SK-N-MC (cell line): ENCODE data around the gene LCN1.
"Not testable (repeated sequence)": the region's sequence is repeated elsewhere in the genome, so short reads cannot be mapped to it uniquely, and the experiment has no call there.

Source experiments
- DNase-seq: peaks from one replicate; pipeline ENCODE4 v3.0.0-alpha.2; 2011; ENCODE audit warnings: low read depth, low spot score
- H3K27ac ChIP-seq: fragments of 200-600 bp; sonication (generic); 2 replicates; pipeline ENCODE4 v1.5.1; 2016; ENCODE audit warnings: mixed run types
- H3K36me3 ChIP-seq: fragments of 200-600 bp; sonication (generic); 2 replicates; pipeline ENCODE4 v1.6.1; 2017; ENCODE audit warnings: antibody characterized with exemption, low read length, mixed read lengths; ENCODE audit not compliant: insufficient read depth
- H3K4me3 ChIP-seq: fragments of 200-600 bp; sonication (generic); 2 replicates; pipeline ENCODE4 v1.5.1; 2016
- H3K9ac ChIP-seq: fragments of 200-600 bp; sonication (generic); 2 replicates; pipeline ENCODE4 v1.8.0; 2017; ENCODE audit warnings: mixed run types, mixed read lengths; ENCODE audit not compliant: insufficient read length
- H3K9me3 ChIP-seq: fragments of 200-600 bp; sonication (generic); 2 replicates; pipeline ENCODE4 v1.6.1; 2017; ENCODE audit warnings: low read depth, mild to moderate bottlenecking, antibody characterized with exemption, low read length, moderate library complexity, mixed read lengths
- EZH2 ChIP-seq: fragments of 200-600 bp; sonication (generic); IDR thresholded peaks from one replicate; pipeline ENCODE4 v1.6.1; 2017; ENCODE audit warnings: antibody characterized with exemption
- FOXP2 ChIP-seq: optimal IDR thresholded peaks from 2 replicates; pipeline ENCODE3; 2011; ENCODE audit warnings: mild to moderate bottlenecking, moderate library complexity; ENCODE audit not compliant: insufficient read depth; ENCODE audit errors: extremely low read length, control extremely low read depth
- POLR2AphosphoS5 ChIP-seq: IDR thresholded peaks from 2 replicates; pipeline ENCODE4 v1.6.1; 2012; ENCODE audit warnings: mild to moderate bottlenecking, low read depth, low read length, borderline replicate concordance

Gene LCN1

GRCh38 chr9:135547756-135548736 lies 26.8 kb downstream of the LCN1 start:
- Histone ChIP-seq H3K9me3 (no peaks in the 10 kb centered on the region), H3K36me3 (no peaks in the 10 kb centered on the region), H3K27ac (no peak overlapping the region), H3K4me3 (no peak overlapping the region), H3K9ac (no peak overlapping the region)
- TF ChIP-seq FOXP2 (no peak), POLR2AphosphoS5 (no peak), EZH2 (no peak)
- no peak for DNase-seq

GRCh38 chr9:135549478-135550343 lies 28.5 kb downstream of the LCN1 start:
- H3K9me3 ChIP-seq, H3K27ac ChIP-seq, H3K36me3 ChIP-seq, H3K9ac ChIP-seq, DNase-seq, H3K4me3 ChIP-seq: not testable (repeated sequence)

DNA sequence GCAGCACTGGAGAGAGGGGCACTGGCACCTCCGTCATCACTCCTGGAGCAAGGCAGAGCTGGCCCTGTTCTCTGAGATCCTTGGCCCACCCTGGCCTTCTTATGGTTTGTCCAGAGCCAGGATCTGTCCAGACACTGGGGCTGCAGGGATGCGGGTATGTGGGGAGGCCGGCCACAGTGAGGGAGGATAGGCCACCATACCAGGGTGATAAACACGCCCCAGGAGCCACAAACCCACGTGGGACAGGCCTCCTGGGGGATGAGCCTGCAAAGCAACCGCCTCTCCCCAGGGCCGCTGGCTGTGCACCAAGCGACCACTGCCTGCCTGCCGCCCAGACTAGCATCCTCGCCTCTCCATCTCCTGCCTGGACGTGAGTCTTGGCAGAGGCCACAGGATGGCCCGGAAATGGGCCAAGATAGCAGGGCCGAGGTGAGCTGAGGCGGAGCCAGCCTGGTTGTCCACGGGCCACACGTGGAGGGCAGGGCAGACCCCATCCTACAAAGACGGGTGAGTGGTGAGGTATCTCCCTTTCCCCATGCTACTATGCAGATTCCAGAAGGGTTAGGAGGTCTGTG lies 29.2 kb downstream of the LCN1 start:
- TF ChIP-seq POLR2AphosphoS5 = no peak
- TF ChIP-seq FOXP2 = no peak
- TF ChIP-seq EZH2 = no peak
- Histone ChIP-seq H3K4me3 (no peak overlapping the region), H3K36me3 (no peaks in the 10 kb centered on the region), H3K9me3 (no peaks in the 10 kb centered on the region), H3K9ac (no peak overlapping the region), H3K27ac (no peak overlapping the region)
- no peak for DNase-seq

DNA sequence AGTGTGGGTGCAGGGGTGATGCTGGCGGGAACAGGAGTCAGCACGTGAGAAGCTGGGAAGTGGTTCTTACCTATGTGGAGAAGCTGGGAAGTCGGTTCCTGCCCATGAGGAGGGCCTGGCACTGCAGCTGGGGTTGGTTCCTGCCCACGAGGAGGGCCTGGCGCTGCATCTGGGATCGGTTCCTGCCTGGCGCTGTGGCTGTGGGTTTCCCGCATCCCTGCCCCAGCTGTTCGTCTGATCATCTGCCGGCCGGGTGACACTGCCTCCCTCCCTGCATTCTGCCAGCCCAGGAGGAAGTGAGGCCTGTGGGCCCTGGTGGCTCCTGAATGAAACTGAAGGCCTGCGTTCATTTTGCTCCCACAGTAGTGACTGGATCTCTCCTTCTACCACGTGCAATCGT lies 29.8 kb downstream of the LCN1 start:
- no peak overlapping the region for H3K4me3 ChIP-seq
- no peak overlapping the region for H3K27ac ChIP-seq
- no peaks in the 10 kb centered on the region for H3K9me3 ChIP-seq
- no peak for TF ChIP-seq EZH2
- no peak for TF ChIP-seq FOXP2
- no peak for TF ChIP-seq POLR2AphosphoS5
- H3K36me3 ChIP-seq = no peaks in the 10 kb centered on the region
- no peak overlapping the region for H3K9ac ChIP-seq
- DNase-seq = no peak

DNA sequence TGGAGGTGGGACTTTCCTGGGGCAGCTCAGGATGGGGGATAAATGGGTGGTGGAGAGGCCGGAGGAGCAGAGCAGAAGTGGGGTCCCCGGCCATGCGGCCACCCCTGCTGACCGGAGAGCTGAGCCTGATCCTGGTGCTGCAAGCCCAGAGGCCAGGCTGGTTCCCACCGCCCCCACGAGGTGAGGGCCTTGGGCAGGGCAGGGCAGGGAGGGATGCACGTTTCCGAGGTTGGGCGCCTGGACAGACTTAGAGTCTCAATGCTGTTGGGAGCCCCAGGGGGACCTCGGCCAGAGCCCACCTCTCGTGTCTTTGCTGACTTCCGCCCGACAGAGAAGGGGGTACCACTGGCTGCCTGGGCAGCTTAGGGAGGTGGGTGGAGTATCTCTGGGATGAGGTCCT lies 30.2 kb downstream of the LCN1 start:
- Histone ChIP-seq H3K9me3 (no peaks in the 10 kb centered on the region), H3K36me3 (no peaks in the 10 kb centered on the region), H3K4me3 (no peak overlapping the region), H3K9ac (no peak overlapping the region), H3K27ac (no peak overlapping the region)
- no peak for TF ChIP-seq EZH2
- no peak for TF ChIP-seq POLR2AphosphoS5
- TF ChIP-seq FOXP2 = no peak
- no peak for DNase-seq

DNA sequence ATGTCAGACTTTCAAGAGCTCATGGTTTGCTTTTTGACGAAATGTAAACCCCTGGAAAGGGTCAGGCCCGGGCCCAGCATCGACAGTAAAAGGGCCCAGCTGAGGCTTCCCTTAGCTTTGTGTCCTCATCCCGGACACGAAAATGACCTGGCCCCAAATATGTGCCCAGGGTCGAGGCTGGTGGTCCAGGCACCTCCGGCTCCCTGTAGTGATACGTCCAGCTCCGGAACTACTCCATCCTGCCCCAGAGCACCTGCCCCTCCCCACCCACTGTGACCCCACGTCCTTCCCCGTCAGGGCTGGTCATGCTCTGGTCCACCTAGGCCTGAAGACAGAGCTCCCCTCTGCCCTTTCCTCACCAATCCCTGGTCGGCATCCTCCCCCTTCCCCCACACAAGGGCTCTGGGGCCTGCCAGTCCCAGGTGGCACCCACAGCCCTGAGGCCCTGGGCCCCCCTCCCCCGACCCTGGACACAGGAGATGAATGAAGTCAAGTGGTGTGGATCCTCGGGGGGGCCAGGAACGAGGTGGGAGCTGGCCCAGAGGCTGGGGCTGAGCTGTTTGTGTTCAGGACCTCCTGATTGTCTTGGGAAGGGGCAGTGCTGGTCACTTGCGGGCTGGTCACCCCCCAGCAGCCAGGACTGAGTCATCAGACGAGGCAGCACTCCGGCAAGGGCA lies 30.9 kb downstream of the LCN1 start:
- Histone ChIP-seq H3K4me3 (no peak overlapping the region), H3K36me3 (no peaks in the 10 kb centered on the region), H3K27ac (no peak overlapping the region), H3K9ac (no peak overlapping the region), H3K9me3 (no peaks in the 10 kb centered on the region)
- DNase-seq = no peak
- TF ChIP-seq FOXP2 = no peak
- TF ChIP-seq POLR2AphosphoS5 = no peak

GRCh38 chr9:135552698-135553171 lies 31.5 kb downstream of the LCN1 start:
- Histone ChIP-seq H3K9ac (no peak overlapping the region), H3K9me3 (no peaks in the 10 kb centered on the region), H3K27ac (no peak overlapping the region), H3K4me3 (no peak overlapping the region), H3K36me3 (no peaks in the 10 kb centered on the region)
- no peak for TF ChIP-seq POLR2AphosphoS5
- TF ChIP-seq FOXP2 = no peak
- TF ChIP-seq EZH2 = no peak
- no peak for DNase-seq
